HG02678 (cell line): Measurements from ENCODE around the gene CCDC85A.

Experiments used
- ATAC-seq: cut with Tn5 transposase; IDR thresholded peaks from one replicate; pipeline ENCODE4 v1.9.1; 2021; ENCODE audit warnings: mild to moderate bottlenecking, moderate library complexity; ENCODE audit not compliant: unreplicated experiment

Gene CCDC85A

DNA sequence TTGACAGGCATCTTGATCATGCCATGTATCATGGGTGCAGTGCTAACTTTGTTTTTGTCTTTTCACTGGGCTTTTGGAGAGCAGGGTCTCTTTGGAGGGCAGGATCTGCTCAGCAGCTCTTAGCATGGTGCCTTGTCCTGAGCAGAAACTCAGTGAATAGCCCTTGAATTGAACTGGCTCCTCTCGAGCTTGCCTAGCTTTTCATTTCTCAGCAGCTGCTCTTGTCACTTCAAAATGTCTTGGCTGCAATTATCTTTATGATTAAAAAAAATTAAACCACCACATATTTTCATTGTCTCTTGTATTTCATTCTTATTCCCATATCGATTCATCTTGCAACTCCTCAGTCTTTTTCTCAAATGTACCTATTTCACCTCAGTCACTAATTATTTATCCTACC, 50.5 kb downstream of the CCDC85A start:
- no peak for ATAC-seq

GRCh38 chr2:56239030-56239429, 55.2 kb downstream of the CCDC85A start:
- ATAC-seq: no peak

DNA sequence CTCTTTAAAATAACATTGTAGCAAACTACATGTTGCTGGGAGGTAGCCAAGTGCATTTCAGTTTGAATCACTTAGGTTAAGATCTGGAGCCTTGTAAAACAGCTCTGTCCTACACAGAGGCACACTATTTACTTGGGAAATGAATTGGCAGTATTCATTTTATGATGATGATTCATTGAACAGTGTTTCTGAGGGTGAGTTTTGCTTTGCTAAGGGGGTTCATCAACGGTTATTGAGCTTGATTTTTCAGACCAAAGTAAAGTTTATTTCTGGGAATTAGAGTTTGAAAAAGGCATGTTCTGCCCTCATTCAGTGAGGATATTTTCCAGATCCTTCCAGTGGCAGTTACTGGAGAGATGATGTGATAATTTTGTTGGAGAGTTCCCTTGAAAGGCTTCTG, 55.6 kb downstream of the CCDC85A start:
- ATAC-seq: no peak

GRCh38 chr2:56240210-56240609, 56.4 kb downstream of the CCDC85A start:
- no peak for ATAC-seq

GRCh38 chr2:56244506-56244905, 60.7 kb downstream of the CCDC85A start:
- no peak for ATAC-seq

DNA sequence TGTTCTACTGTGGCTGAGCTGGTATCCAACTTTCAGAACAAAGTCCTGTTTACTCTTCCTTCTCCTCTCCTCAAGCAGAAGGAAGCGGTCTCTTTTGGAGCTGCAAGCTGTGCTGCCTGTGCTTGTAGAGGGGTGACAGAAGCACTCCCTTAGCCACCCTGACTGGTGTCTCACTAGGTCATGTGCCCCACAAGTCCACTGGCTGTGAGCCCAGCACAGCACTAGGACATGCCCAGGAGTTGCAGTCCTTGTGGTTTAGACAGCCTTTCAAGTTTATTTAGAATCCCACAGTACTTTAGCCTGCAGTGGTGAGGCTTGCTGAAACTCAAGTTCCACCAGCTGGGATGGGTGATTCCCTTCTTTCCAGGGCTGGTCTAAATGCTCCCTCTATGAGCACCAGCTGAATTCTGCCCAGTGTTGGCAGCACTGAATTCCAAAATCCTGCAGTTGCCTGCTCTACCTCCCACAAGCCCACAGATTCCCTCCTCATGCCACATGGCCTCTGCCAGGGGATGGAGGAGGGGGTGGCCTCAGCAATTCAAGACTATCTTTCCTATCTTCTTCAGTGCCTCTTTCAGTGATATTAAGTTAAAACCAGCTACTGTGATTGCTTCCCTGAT, 61.2 kb downstream of the CCDC85A start:
- no peak for ATAC-seq

GRCh38 chr2:56248965-56249742, 65.4 kb downstream of the CCDC85A start:
- ATAC-seq: no peak

DNA sequence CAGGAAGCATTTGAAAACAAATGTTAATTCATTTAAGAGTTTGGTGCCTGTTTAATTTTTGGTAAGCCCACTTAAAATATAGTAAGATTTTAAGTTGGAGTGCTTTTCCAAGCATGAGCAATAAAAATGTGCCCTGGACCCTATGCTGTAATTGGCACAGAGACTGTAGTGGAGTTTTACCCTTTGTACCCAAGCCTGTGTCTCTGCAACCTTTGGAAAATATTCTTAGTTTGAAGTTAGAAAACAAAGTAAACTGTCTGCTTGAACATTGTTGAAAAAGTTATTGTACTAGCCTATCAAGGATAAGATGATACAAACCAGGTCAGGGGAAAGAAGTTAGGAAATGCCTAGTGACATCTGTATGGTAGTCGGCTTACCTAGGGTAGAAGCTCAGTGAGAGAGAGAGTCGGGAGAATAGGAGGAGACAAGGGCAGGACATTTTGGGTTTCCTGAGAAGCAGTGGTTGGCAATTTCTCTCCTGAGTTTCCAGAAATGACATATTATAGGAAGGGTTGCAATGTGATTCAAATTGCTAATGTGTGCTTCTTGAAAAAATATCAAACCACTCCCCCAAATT, 66.5 kb downstream of the CCDC85A start:
- ATAC-seq: no peak

GRCh38 chr2:56260415-56260814, 76.6 kb downstream of the CCDC85A start:
- no peak for ATAC-seq

GRCh38 chr2:56262241-56262640, 78.5 kb downstream of the CCDC85A start:
- ATAC-seq: no peak

DNA sequence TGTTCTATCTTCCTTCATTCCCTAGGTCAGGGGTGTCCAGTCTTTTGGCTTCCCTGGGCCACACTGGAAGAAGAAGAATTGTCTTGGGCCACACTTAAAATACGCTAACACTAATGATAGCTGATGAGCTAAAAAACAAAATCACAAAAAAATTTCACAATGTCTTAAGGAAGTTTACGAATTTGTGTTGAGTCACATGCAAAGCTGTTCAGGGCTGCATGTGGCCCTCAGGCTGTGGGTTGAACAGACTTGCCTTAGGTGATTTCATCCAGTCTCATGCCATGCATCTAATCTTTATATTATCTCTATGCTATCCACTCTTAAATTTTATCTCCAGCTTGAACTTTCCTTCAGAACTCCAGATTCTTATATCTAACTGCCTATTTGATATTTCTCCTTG, 80.1 kb downstream of the CCDC85A start:
- ATAC-seq: no peak

- no peak for ATAC-seq
Observed at GRCh38 chr2:56266761-56267414, 83.1 kb downstream of the CCDC85A start.

DNA sequence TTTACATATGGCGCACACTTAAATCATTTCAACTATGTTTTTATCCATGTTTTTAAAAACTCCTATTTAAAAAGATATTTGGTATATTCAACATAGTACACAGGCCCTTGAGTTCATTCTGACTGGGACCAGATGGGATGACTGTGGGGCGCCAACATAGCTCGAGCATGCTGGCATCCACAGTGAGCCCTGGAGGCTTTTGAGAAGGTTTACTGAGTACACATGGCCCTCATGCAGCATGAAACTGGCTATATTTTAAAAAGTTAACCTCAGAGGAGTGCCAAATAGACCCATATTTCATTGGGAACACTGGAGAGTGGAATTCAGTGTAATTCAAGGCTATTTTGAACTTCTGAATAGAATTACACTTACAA, 83.6 kb downstream of the CCDC85A start:
- no peak for ATAC-seq

DNA sequence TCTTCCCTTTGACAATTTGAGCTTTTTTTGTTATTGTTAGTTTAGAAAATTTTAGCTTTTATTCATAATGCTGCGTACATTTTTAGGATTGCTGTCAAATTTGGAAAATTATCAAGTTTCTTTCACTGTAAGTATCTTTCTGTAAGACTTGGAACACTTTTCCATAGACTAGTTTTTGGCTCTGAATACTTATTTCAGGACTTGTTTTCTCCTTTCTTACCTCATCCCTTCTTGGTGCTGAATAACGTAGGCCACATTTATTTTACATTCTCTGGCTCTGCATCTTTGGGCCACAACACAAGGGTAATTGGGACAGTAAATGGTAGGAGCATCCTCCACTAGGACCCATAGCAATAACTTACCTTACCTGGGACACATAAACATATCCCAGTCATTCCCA, 85.1 kb downstream of the CCDC85A start:
- no peak for ATAC-seq

GRCh38 chr2:56271275-56271674, 87.5 kb downstream of the CCDC85A start:
- no peak for ATAC-seq

- ATAC-seq: no peak
Observed at GRCh38 chr2:56285224-56285623, 101.4 kb downstream of the CCDC85A start.

- ATAC-seq: no peak
Observed at GRCh38 chr2:56286936-56287335, 103.1 kb downstream of the CCDC85A start.

DNA sequence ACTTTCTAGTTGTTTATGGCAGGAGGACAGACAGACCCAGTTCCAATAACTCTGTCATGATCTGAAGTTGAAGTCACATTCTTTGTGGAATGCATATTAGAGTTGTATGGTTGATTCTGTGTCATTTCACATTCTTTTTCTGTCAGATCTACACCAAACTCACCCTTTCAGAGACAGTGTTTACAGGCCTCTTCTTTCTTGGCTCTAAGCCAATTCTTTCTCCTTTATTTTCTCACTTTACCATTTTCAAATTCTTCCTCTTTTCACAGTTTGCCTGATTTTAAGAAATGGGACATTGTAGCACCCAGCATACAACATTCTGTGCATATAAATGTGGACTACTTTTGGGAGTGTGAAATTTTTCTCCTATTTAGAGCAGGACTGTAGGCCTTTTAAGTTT, 103.7 kb downstream of the CCDC85A start:
- no peak for ATAC-seq

GRCh38 chr2:56287974-56288373, 104.2 kb downstream of the CCDC85A start:
- ATAC-seq: no peak

GRCh38 chr2:56288838-56289580, 105.2 kb downstream of the CCDC85A start:
- no peak for ATAC-seq

- no peak for ATAC-seq
Observed at GRCh38 chr2:56291711-56292110, 107.9 kb downstream of the CCDC85A start.
